Measurements from ENCODE around the gene GBA3. TPM values are rescaled to one million over a fixed set of nuclear protein-coding genes. Genes with fewer than 3 reads are reported as not detected.

GBA3 gene
- total RNA-seq: not detected in 2 replicates
- long read RNA-seq: 0 reads

GRCh38 chr4:22692736-22693135 is at the start of gene GBA3:
GBA3 (plus strand) TSS chr4:22692937.
- no peak within 1 kb of the TSS for H3K27ac Mint-ChIP-seq (ENCODE audit: unreplicated experiment)
- no peak within 1 kb of the TSS for H3K4me3 Mint-ChIP-seq (ENCODE audit: unreplicated experiment)
- TF ChIP-seq, protein P1, sequence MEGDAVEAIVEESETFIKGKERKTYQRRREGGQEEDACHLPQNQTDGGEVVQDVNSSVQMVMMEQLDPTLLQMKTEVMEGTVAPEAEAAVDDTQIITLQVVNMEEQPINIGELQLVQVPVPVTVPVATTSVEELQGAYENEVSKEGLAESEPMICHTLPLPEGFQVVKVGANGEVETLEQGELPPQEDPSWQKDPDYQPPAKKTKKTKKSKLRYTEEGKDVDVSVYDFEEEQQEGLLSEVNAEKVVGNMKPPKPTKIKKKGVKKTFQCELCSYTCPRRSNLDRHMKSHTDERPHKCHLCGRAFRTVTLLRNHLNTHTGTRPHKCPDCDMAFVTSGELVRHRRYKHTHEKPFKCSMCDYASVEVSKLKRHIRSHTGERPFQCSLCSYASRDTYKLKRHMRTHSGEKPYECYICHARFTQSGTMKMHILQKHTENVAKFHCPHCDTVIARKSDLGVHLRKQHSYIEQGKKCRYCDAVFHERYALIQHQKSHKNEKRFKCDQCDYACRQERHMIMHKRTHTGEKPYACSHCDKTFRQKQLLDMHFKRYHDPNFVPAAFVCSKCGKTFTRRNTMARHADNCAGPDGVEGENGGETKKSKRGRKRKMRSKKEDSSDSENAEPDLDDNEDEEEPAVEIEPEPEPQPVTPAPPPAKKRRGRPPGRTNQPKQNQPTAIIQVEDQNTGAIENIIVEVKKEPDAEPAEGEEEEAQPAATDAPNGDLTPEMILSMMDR (IDR thresholded peaks at IDR 0.05): no peak
- H3K9me3 Mint-ChIP-seq (ENCODE audit: unreplicated experiment): no peaks in the 10 kb centered on the region
- H3K36me3 Mint-ChIP-seq (ENCODE audit: unreplicated experiment): no peaks in the 10 kb centered on the region
- no peak for DNase-seq (ENCODE audit: extremely low spot score, unreplicated experiment)
- peaks cover 43% of the 10 kb centered on the region for H3K27me3 Mint-ChIP-seq (ENCODE audit: unreplicated experiment)
- H3K4me1 Mint-ChIP-seq (ENCODE audit: unreplicated experiment): peaks cover 1% of the 10 kb centered on the region

DNA sequence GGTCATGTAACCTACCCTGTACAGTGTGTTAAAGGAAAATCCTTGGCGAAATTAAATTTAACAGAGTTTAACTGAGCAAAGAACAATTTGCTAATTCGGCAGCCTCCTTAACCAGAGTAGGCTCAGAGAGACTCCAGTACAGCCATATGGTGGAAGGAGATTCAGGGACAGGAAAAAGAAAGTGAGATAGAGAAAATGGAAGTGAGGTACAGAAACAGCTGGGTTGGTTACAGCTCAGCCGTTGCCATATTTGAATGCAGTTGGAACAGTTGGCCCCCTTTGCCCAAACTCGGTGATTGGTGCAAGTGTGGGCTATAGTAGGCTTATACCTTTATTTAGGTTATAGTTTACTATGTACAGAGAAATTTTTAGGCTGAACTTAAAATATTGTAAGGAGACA is 48.8 kb upstream of the GBA3 start:
- H3K27ac Mint-ChIP-seq (ENCODE audit: unreplicated experiment): no peak overlapping the region
- H3K4me1 Mint-ChIP-seq (ENCODE audit: unreplicated experiment): no peaks in the 10 kb centered on the region
- TF ChIP-seq, protein P1 (IDR thresholded peaks at IDR 0.05): no peak
- H3K4me3 Mint-ChIP-seq (ENCODE audit: unreplicated experiment): no peak overlapping the region
- no peaks in the 10 kb centered on the region for H3K9me3 Mint-ChIP-seq (ENCODE audit: unreplicated experiment)
- no peak for DNase-seq (ENCODE audit: extremely low spot score, unreplicated experiment)
- H3K27me3 Mint-ChIP-seq (ENCODE audit: unreplicated experiment): peaks cover 19% of the 10 kb centered on the region
- no peaks in the 10 kb centered on the region for H3K36me3 Mint-ChIP-seq (ENCODE audit: unreplicated experiment)

GRCh38 chr4:22645481-22646182 is 47.1 kb upstream of the GBA3 start:
- TF ChIP-seq, protein P1 (IDR thresholded peaks at IDR 0.05): no peak
- Mint-ChIP-seq H3K27ac (ENCODE audit: unreplicated experiment) (no peak overlapping the region), H3K27me3 (ENCODE audit: unreplicated experiment) (peaks cover 25% of the 10 kb centered on the region), H3K36me3 (ENCODE audit: unreplicated experiment) (no peaks in the 10 kb centered on the region), H3K4me1 (ENCODE audit: unreplicated experiment) (no peaks in the 10 kb centered on the region), H3K4me3 (ENCODE audit: unreplicated experiment) (no peak overlapping the region), H3K9me3 (ENCODE audit: unreplicated experiment) (no peaks in the 10 kb centered on the region)
- no peak for DNase-seq (ENCODE audit: extremely low spot score, unreplicated experiment)

DNA sequence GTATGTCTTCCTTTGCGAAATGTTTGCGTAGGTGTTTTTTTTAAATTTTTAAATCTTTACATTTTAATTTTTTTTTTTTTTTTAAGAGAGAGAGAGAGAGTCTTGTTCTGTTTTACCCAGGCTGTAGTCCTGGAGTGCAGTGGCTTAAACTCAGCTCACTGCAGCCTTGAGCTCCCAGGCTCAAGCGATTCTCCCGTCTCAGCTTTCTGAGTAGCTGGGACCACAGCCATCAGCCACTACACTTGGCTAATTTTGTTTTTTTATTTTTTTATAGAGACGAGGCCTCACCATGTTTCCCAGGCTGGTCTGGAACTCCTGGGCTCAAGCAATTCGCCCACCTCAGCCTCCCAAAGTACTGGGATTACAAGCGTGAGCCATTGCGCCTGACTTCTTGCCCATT is 43.7 kb upstream of the GBA3 start:
- H3K9me3 Mint-ChIP-seq (ENCODE audit: unreplicated experiment): no peaks in the 10 kb centered on the region
- no peaks in the 10 kb centered on the region for H3K36me3 Mint-ChIP-seq (ENCODE audit: unreplicated experiment)
- peaks cover 29% of the 10 kb centered on the region for H3K27me3 Mint-ChIP-seq (ENCODE audit: unreplicated experiment)
- H3K4me1 Mint-ChIP-seq (ENCODE audit: unreplicated experiment): no peaks in the 10 kb centered on the region
- DNase-seq (ENCODE audit: extremely low spot score, unreplicated experiment): no peak
- H3K27ac Mint-ChIP-seq (ENCODE audit: unreplicated experiment): no peak overlapping the region
- TF ChIP-seq, protein P1 (IDR thresholded peaks at IDR 0.05): no peak
- H3K4me3 Mint-ChIP-seq (ENCODE audit: unreplicated experiment): no peak overlapping the region

GRCh38 chr4:22650771-22651170 is 42.0 kb upstream of the GBA3 start:
- H3K27me3 Mint-ChIP-seq (ENCODE audit: unreplicated experiment): peaks cover 24% of the 10 kb centered on the region
- no peaks in the 10 kb centered on the region for H3K36me3 Mint-ChIP-seq (ENCODE audit: unreplicated experiment)
- DNase-seq (ENCODE audit: extremely low spot score, unreplicated experiment): no peak
- H3K4me1 Mint-ChIP-seq (ENCODE audit: unreplicated experiment): no peaks in the 10 kb centered on the region
- H3K9me3 Mint-ChIP-seq (ENCODE audit: unreplicated experiment): no peaks in the 10 kb centered on the region
- H3K4me3 Mint-ChIP-seq (ENCODE audit: unreplicated experiment): no peak overlapping the region
- H3K27ac Mint-ChIP-seq (ENCODE audit: unreplicated experiment): no peak overlapping the region
- TF ChIP-seq, protein P1 (IDR thresholded peaks at IDR 0.05): no peak

Measured in osteocyte (in vitro differentiated cells).